Right lobe of liver (tissue), 6 donors: ENCODE data around the gene KCTD13. TPM values are rescaled to one million over a fixed set of nuclear protein-coding genes. Genes with fewer than 3 reads are reported as not detected.

Experiments used
- ATAC-seq, 4 donors: fragments of 200-7000 bp; cut with Tn5 transposase; one replicate each; pipeline ENCODE4 v1.9.1; 2020; ENCODE audit warnings: mild to moderate bottlenecking in 4 of 4, moderate library complexity in 4 of 4
- DNase-seq, 3 donors: peaks; one replicate each; pipeline ENCODE4 v3.0.0-alpha.2; 2020
- H3K27ac ChIP-seq, 3 donors: fragments of 200-600 bp; one replicate each; pipeline ENCODE4 v1.8.0; 2022
- H3K27me3 ChIP-seq, 2 donors: fragments of 200-600 bp; one replicate each; pipeline ENCODE4 v1.8.0; 2022
- H3K36me3 ChIP-seq, 4 donors: fragments of 200-600 bp; sonication (generic) in 1 of 4; one replicate each; pipeline versions ENCODE4 v1.5.1 to v1.8.0; 2017 to 2022; ENCODE audit warnings: control low read depth in 1 of 4
- H3K4me1 ChIP-seq, 4 donors: fragments of 200-600 bp; sonication (generic) in 1 of 4; one replicate each; pipeline versions ENCODE4 v1.5.1 to v1.8.0; 2017 to 2022; ENCODE audit warnings: control low read depth in 1 of 4
- H3K4me3 ChIP-seq, 3 donors: fragments of 200-600 bp; one replicate each; pipeline ENCODE4 v1.8.0; 2022
- H3K9me3 ChIP-seq, 4 donors: fragments of 200-600 bp; sonication (generic) in 1 of 4; one replicate each; pipeline versions ENCODE4 v1.5.1 to v1.8.0; 2017 to 2022; ENCODE audit warnings: control low read depth in 1 of 4
- CTCF ChIP-seq, 4 donors: fragments of 200-600 bp in 3 of 4; fragments of 450-650 bp in 1 of 4; IDR thresholded peaks; one replicate each; pipeline versions ENCODE4 v1.5.1 to v1.8.0; 2016 to 2022; ENCODE audit warnings: antibody characterized with exemption in 4 of 4, mild to moderate bottlenecking in 2 of 4
- POLR2A ChIP-seq: fragments of 450-650 bp; IDR thresholded peaks from one replicate; pipeline ENCODE4 v1.6.1; 2017; ENCODE audit warnings: antibody characterized with exemption, mild to moderate bottlenecking
- WGBS: methylation state at CpG from one replicate; pipeline ENCODE4 v1.1.6; 2018; ENCODE audit warnings: low coverage, low lambda C conversion rate; ENCODE audit not compliant: insufficient coverage; ENCODE audit errors: missing lambda C conversion rate; 5-methylcytosine and 5-hydroxymethylcytosine counted together
- intact Hi-C, 2 donors: fragments of 100-400 bp; cut with DNase I; formaldehyde crosslinking; loops; one replicate each; pipeline versions ENCODE4 v1.11.2 to v1.14.1; 2022
- total RNA-seq, 6 experiments: library from RNA; depleted of rRNA in 2 of 6; stranded (reverse); fragments of >200 nt in 2 of 6; fragmentation: NEBNext Ultra II Directional in 3 of 6; extraction: Animal tissue kit (Norgen Biotek cat#: 25700) in 3 of 6; gene quantifications; one replicate each; pipeline versions ENCODE4 v1.1.0 to v1.2.4, GENCODE V29; 2016 to 2023
- donor health status: DM: no; HTN: yes; CAD: no.
- donor health status: DM: no; HTN: no; CAD: no.
- donor health status: DM: no; HTN: no; CAD: no.
- donor health status: DM: no; HTN: yes; CAD: no.
- donor health status: DM: no; HTN: yes; CAD: no.

The KCTD13 gene
- total RNA-seq, 6 experiments from 2014 or later = 5.4 to 13.5 (median 7.2) TPM

DNA sequence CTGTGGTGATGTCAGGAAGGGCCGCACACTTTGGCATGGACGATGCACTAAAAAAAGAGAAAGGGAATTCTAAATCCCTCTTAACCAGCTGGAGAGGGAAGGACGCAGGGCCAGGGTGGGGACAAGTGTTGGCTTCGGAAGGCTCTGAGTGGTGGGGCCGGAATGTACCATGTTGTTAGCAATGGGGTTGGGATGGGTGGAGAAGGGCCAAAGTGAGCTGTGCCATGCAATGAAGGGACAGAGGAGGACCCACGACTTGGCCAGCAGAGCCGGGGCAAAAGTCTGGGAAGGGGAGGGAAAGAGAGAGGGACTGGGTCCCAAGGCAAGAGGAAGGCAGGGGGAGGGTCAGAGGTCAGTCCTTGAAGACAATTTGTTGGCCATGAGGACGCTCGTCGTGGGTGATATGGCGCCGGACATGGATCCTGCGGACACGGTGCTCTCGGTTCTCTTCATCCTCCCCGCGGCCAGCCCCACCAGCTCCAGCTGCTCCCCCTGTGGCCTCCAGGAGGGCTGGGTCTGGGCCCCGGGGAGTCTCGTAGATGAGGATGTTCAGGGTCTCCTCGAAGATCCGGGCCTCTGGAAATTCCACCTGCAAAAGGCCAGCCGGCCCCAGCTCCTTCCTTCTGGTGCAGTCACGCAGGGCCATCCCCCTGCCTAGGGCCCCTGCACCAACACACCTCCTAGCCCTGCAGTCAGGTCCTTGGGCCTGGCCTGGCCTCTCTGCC is 19.3 kb downstream of the KCTD13 start:
- DNase-seq (no peak), ATAC-seq (no peak)
- intact Hi-C loops = no loop called here
- no peaks in the 10 kb centered on the region for H3K27me3 ChIP-seq
- no peaks in the 10 kb centered on the region for H3K4me1 ChIP-seq
- no peak overlapping the region for H3K4me3 ChIP-seq
- no peak overlapping the region for H3K27ac ChIP-seq
- H3K9me3 ChIP-seq = no peaks in the 10 kb centered on the region
- H3K36me3 ChIP-seq = no peaks in the 10 kb centered on the region
- TF ChIP-seq CTCF (IDR thresholded peaks at IDR 0.05) = no peak
- no peak for TF ChIP-seq POLR2A
- WGBS = 85% methylated on average over 13 of the region's 23 CpGs

DNA sequence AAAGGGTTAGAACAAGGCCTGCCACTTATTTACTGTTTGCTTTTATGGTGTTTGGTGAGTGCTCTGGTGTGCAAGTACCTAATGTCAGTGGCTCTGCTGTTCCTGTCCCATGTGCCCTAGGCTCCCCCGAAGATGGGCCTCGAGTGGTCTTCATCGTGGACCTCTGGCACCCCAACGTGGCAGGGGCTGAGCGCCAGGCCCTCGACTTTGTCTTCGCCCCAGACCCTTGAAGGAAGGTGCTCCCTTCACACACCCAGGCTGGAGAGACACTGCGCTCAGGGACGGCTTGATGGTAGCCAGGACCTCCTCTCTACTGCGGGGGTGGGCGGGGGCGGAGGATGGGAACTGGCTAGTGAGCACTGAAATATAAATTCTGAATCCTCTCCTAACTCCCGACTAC is 20.4 kb downstream of the KCTD13 start:
- no peaks in the 10 kb centered on the region for H3K27me3 ChIP-seq
- intact Hi-C loops = no loop called here
- no peak overlapping the region for H3K4me3 ChIP-seq
- H3K4me1 ChIP-seq = no peaks in the 10 kb centered on the region
- ATAC-seq (no peak), DNase-seq (no peak)
- WGBS = 72% methylated on average over 2 of the region's 13 CpGs
- no peaks in the 10 kb centered on the region for H3K9me3 ChIP-seq
- no peaks in the 10 kb centered on the region for H3K36me3 ChIP-seq
- H3K27ac ChIP-seq = no peak overlapping the region
- no peak for TF ChIP-seq POLR2A
- no peak for TF ChIP-seq CTCF (IDR thresholded peaks at IDR 0.05)

GRCh38 chr16:29904947-29905346 is 21.1 kb downstream of the KCTD13 start:
- no peak for DNase-seq
- intact Hi-C loops = no loop called here
- Histone ChIP-seq H3K9me3 (no peaks in the 10 kb centered on the region), H3K36me3 (no peaks in the 10 kb centered on the region), H3K4me1 (no peaks in the 10 kb centered on the region), H3K27ac (no peak overlapping the region), H3K4me3 (no peak overlapping the region), H3K27me3 (no peaks in the 10 kb centered on the region)
- no peak for TF ChIP-seq POLR2A
- TF ChIP-seq CTCF (IDR thresholded peaks at IDR 0.05) = no peak
- WGBS = 86% methylated on average over 5 of the region's 7 CpGs
- ATAC-seq = no peak

GRCh38 chr16:29903590-29903989 is 22.4 kb downstream of the KCTD13 start:
- WGBS = 66% methylated on average over 4 of the region's 4 CpGs
- intact Hi-C loops = no loop called here
- Histone ChIP-seq H3K4me1 (no peaks in the 10 kb centered on the region), H3K9me3 (no peaks in the 10 kb centered on the region), H3K27me3 (no peaks in the 10 kb centered on the region), H3K27ac (no peak overlapping the region), H3K36me3 (no peaks in the 10 kb centered on the region), H3K4me3 (no peak overlapping the region)
- ATAC-seq (no peak), DNase-seq (no peak)
- TF ChIP-seq CTCF (IDR thresholded peaks at IDR 0.05) (no peak), POLR2A (no peak)

- no peak overlapping the region for H3K4me3 ChIP-seq
- no peak for ATAC-seq
- no peak for DNase-seq
- no peaks in the 10 kb centered on the region for H3K4me1 ChIP-seq
- no peaks in the 10 kb centered on the region for H3K36me3 ChIP-seq
- TF ChIP-seq CTCF (IDR thresholded peaks at IDR 0.05) (no peak), POLR2A (no peak)
- WGBS = 90% methylated on average over 2 of the region's 19 CpGs
- no peaks in the 10 kb centered on the region for H3K9me3 ChIP-seq
- no peak overlapping the region for H3K27ac ChIP-seq
- intact Hi-C loops = no loop called here
- no peaks in the 10 kb centered on the region for H3K27me3 ChIP-seq
Observed at GRCh38 chr16:29901607-29901945, 24.4 kb downstream of the KCTD13 start.
